ENCODE measurements around the gene FAAP20.
A peak's percentile ranks its signal among the peaks of the same experiment; 100 is the strongest.

FAAP20 gene

DNA sequence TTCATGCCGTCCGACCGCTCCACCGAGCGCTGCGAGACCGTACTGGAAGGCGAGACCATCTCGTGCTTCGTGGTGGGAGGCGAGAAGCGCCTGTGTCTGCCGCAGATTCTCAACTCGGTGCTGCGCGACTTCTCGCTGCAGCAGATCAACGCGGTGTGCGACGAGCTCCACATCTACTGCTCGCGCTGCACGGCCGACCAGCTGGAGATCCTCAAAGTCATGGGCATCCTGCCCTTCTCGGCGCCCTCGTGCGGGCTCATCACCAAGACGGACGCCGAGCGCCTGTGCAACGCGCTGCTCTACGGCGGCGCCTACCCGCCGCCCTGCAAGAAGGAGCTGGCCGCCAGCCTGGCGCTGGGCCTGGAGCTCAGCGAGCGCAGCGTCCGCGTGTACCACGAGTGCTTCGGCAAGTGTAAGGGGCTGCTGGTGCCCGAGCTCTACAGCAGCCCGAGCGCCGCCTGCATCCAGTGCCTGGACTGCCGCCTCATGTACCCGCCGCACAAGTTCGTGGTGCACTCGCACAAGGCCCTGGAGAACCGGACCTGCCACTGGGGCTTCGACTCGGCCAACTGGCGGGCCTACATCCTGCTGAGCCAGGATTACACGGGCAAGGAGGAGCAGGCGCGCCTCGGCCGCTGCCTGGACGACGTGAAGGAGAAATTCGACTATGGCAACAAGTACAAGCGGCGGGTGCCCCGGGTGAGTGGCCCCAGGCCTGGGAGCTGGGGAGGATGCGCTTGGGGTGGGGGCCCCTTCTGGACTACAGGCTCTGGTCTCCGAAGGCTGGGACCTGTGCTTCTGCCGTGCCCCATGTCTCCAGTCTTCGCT lies 34.7 kb upstream of the FAAP20 start:
- TF ChIP-seq, protein P1, sequence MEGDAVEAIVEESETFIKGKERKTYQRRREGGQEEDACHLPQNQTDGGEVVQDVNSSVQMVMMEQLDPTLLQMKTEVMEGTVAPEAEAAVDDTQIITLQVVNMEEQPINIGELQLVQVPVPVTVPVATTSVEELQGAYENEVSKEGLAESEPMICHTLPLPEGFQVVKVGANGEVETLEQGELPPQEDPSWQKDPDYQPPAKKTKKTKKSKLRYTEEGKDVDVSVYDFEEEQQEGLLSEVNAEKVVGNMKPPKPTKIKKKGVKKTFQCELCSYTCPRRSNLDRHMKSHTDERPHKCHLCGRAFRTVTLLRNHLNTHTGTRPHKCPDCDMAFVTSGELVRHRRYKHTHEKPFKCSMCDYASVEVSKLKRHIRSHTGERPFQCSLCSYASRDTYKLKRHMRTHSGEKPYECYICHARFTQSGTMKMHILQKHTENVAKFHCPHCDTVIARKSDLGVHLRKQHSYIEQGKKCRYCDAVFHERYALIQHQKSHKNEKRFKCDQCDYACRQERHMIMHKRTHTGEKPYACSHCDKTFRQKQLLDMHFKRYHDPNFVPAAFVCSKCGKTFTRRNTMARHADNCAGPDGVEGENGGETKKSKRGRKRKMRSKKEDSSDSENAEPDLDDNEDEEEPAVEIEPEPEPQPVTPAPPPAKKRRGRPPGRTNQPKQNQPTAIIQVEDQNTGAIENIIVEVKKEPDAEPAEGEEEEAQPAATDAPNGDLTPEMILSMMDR (IDR thresholded peaks at IDR 0.05; ENCODE audit: low read depth, low read length) = no peak
- DNase-seq (ENCODE audit: low read depth in 2 of 2) = peak; percentile 63 to 85
- H3K4me3 ChIP-seq (replicated peaks in 1 of 2; ENCODE audit: low read depth in 2 of 2, low read length in 2 of 2) = peak overlapping the region; percentile 75 to 89

DNA sequence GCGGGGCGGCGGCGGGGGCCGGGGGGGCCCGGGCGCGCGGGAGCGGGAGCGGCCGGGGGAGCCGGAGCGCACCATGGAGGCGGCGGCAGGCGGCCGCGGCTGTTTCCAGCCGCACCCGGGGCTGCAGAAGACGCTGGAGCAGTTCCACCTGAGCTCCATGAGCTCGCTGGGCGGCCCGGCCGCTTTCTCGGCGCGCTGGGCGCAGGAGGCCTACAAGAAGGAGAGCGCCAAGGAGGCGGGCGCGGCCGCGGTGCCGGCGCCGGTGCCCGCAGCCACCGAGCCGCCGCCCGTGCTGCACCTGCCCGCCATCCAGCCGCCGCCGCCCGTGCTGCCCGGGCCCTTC lies 34.1 kb upstream of the FAAP20 start:
- TF ChIP-seq, protein P1 (IDR thresholded peaks at IDR 0.05; ENCODE audit: low read depth, low read length) = no peak
- peak overlapping the region; percentile 75 to 89 for H3K4me3 ChIP-seq (replicated peaks in 1 of 2; ENCODE audit: low read depth in 2 of 2, low read length in 2 of 2)
- peak in 1 of 2 donors; percentile 29 for DNase-seq (ENCODE audit: low read depth in 2 of 2)

DNA sequence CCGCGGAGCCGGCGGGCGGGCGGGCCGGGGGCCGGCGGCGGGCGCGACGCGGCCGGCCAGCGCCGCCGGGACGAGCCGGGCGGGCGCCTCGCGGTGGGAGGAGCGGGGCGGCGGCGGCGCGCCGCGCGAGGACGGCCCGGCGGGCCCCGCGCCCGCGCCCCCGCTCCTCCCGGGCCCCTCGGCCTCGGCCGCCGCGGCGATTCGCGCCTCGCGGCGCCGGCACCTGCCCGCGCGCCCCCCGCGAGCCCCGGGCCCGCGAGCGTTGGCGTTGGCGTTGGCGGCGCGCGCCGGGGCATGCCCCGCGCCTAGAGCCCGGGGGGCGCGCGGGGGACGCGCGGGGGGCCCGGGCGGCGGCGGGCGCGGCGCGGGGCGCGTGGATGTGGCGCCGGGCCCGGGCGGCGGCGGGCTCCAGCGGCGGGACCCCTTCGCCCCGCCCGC lies 33.6 kb upstream of the FAAP20 start, which contains the start of gene SKI:
SKI (plus strand) TSS at position 163 of the 438 bp plus-strand sequence. CDS start 448 bp downstream, outside the sequence.
- peak within 1 kb of the TSS; percentile 75 to 89 for H3K4me3 ChIP-seq (replicated peaks in 1 of 2; ENCODE audit: low read depth in 2 of 2, low read length in 2 of 2)
- DNase-seq (ENCODE audit: low read depth in 2 of 2) = no peak
- TF ChIP-seq, protein P1 (IDR thresholded peaks at IDR 0.05; ENCODE audit: low read depth, low read length) = no peak

DNA sequence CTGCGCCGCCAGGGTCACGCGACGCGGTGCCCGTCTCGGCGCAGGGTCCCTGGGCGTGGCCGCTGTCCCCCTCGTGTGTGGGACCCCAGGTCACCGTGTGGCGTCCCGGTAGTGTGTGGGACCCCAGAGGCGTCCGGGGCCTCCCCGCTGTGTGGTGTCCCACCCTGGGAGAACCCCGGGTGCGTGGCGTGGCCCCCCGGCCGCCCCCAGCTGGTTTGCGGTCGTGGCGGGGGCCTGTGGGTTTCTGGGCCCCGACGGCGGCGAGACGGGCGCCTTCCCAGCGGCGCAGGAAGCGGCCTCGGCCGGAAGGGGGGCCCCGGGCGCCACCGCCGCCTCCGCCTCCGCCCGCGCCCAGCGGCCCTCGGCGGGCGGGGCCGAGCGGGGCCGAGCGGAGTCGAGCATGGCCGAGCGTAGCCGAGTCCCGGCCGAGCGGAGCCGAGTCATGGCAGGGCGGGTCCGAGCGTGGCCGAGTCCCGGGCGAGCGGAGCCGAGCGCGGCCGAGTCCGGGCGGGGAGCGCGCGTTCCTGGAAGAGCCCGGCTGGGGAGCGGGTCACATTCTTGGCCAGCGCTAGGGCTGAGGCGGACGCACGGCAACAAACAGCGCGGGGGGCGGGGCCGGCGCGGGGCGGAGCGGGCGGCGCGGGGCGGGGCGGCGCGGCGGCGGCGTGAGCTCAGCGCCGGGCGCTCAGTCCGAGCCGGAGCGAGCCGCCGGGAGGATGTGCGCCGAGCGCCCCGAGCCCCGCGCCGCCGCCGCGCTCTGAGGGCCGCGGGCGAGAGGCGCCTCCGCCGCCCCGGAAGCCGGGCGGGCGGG lies 33.0 kb upstream of the FAAP20 start:
- TF ChIP-seq, protein P1 (IDR thresholded peaks at IDR 0.05; ENCODE audit: low read depth, low read length) = no peak
- peak; percentile 97 to 99 for DNase-seq (ENCODE audit: low read depth in 2 of 2)
- peak overlapping the region; percentile 63 to 76 for H3K4me3 ChIP-seq (replicated peaks in 1 of 2; ENCODE audit: low read depth in 2 of 2, low read length in 2 of 2)

DNA sequence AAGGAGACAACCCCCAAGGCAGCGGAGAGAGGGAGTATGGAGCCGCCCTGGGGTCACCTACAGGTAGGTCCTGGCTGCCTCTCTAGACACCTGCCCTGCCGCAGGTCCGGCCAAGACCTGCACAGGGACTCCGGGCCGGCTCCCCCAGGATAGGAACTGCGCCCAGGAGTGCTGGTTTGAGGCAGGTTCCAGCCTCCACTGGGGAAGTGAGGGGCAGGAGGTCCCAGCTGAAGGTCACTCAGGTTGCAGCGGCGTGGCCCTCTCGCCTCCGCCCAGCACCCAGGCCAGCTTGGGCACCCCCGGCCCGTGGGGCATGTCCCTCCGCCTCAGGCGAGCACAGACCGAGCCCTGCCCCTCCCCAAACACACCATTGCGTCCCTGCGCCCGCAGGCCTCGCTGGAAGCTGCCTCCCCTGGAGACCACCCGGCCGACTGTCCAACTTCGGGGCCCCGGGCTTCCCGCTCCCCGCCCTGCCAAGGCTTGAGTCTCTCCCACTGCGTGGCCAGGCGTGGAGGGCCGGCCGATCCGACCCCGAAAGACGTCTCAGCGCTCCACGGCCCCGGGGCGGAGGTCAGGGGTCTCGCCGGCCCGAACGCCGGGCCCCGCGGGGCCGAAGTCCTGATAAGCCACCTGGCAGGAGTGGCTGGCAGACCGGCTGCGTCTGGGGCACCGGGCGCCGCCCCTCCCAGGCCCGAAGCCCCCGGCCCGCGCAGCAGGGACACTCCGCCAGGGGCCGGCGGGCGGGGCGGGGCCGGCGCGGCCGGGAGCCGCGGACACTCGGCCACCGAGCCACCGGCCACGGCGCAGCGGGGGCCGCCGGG lies 32.2 kb upstream of the FAAP20 start:
- H3K4me3 ChIP-seq (replicated peaks in 1 of 2; ENCODE audit: low read depth in 2 of 2, low read length in 2 of 2) = peak overlapping the region; percentile 63 to 76
- no peak for DNase-seq (ENCODE audit: low read depth in 2 of 2)
- TF ChIP-seq, protein P1 (IDR thresholded peaks at IDR 0.05; ENCODE audit: low read depth, low read length) = no peak
